ENCODE results near the gene XPC.

The XPC gene

GRCh38 chr3:14210843-14211594, 32.6 kb upstream of the XPC start:
- 3% methylated on average over 4 of the region's 4 CpGs for WGBS
- no peak overlapping the region for H3K9ac ChIP-seq (ENCODE audit: low read length)
- DNase-seq: peak; percentile 75

GRCh38 chr3:14210290-14210688, 31.9 kb upstream of the XPC start:
- no peak overlapping the region for H3K4me2 ChIP-seq (ENCODE audit: low read length, poor library complexity, severe bottlenecking)
- H2BK5ac ChIP-seq (ENCODE audit: low read depth, low read length, poor library complexity, severe bottlenecking): peak overlapping the region; percentile 89
- H4K8ac ChIP-seq (ENCODE audit: low read length): no peak overlapping the region
- no peaks in the 10 kb centered on the region for H3K36me3 ChIP-seq (ENCODE audit: control insufficient read depth in 1 of 2, insufficient read depth in 2 of 2, low read depth in 1 of 2, low read length in 2 of 2)
- peak overlapping the region in 1 of 2 experiments; percentile 74 for H3K18ac ChIP-seq (ENCODE audit: low read depth in 1 of 2, low read length in 2 of 2)
- WGBS: 16% methylated on average over 3 of the region's 3 CpGs
- H3K9me3 ChIP-seq (ENCODE audit: control insufficient read depth, low read length): no peaks in the 10 kb centered on the region
- H3K23ac ChIP-seq (ENCODE audit: low read length in 2 of 2): no peak overlapping the region
- H3K9ac ChIP-seq (ENCODE audit: low read length): no peak overlapping the region
- peak overlapping the region; percentile 38 to 76 for H2BK12ac ChIP-seq (ENCODE audit: low read length in 2 of 2)
- DNase-seq: peak; percentile 48
- peaks cover 13% of the 10 kb centered on the region for H3K4me1 ChIP-seq (ENCODE audit: control insufficient read depth, insufficient read depth, low read depth, low read length)
- H2BK15ac ChIP-seq (ENCODE audit: low read depth, poor library complexity, severe bottlenecking): no peak overlapping the region
- no peak overlapping the region for H3K14ac ChIP-seq (ENCODE audit: low read length in 2 of 2)
- H2AK5ac ChIP-seq (ENCODE audit: low read length, severe bottlenecking): peak overlapping the region; percentile 55
- H3K27ac ChIP-seq (ENCODE audit: low read length, poor library complexity, severe bottlenecking): peak overlapping the region; percentile 92
- H4K91ac ChIP-seq (ENCODE audit: low read length): no peak overlapping the region
- H3K79me1 ChIP-seq (replicated peaks; ENCODE audit: low read length, poor library complexity, severe bottlenecking): no peaks in the 10 kb centered on the region
- no peak overlapping the region for H3K4me3 ChIP-seq (ENCODE audit: insufficient read depth in 1 of 2, low read depth in 1 of 2, low read length in 2 of 2)
- H3K27me3 ChIP-seq (ENCODE audit: control insufficient read depth in 1 of 2, insufficient read depth in 1 of 2, low read length in 2 of 2): no peaks in the 10 kb centered on the region
- H3K4ac ChIP-seq (ENCODE audit: low read depth in 1 of 2, low read length in 2 of 2): no peak overlapping the region
- no peak overlapping the region for H2AFZ ChIP-seq (ENCODE audit: low read depth, low read length)
- H2BK120ac ChIP-seq (ENCODE audit: low read depth, low read length): peak overlapping the region; percentile 92

More at GRCh38 chr3:14210843-14211594, 32.6 kb upstream of the XPC start:
- Histone ChIP-seq H4K91ac (ENCODE audit: low read length) (no peak overlapping the region), H3K9me3 (ENCODE audit: control insufficient read depth, low read length) (no peaks in the 10 kb centered on the region), H2AFZ (ENCODE audit: low read depth, low read length) (no peak overlapping the region), H3K4me3 (ENCODE audit: insufficient read depth in 1 of 2, low read depth in 1 of 2, low read length in 2 of 2) (no peak overlapping the region), H2AK5ac (ENCODE audit: low read length, severe bottlenecking) (peak overlapping the region; percentile 66), H2BK15ac (ENCODE audit: low read depth, poor library complexity, severe bottlenecking) (no peak overlapping the region), H3K4ac (ENCODE audit: low read depth in 1 of 2, low read length in 2 of 2) (peak overlapping the region in 1 of 2 experiments; percentile 64), H2BK5ac (ENCODE audit: low read depth, low read length, poor library complexity, severe bottlenecking) (peak overlapping the region; percentile 99), H3K4me2 (ENCODE audit: low read length, poor library complexity, severe bottlenecking) (no peak overlapping the region), H3K36me3 (ENCODE audit: control insufficient read depth in 1 of 2, insufficient read depth in 2 of 2, low read depth in 1 of 2, low read length in 2 of 2) (no peaks in the 10 kb centered on the region), H3K27ac (ENCODE audit: low read length, poor library complexity, severe bottlenecking) (peak overlapping the region; percentile 92), H2BK120ac (ENCODE audit: low read depth, low read length) (no peak overlapping the region), H3K4me1 (ENCODE audit: control insufficient read depth, insufficient read depth, low read depth, low read length) (peaks cover 15% of the 10 kb centered on the region), H3K18ac (ENCODE audit: low read depth in 1 of 2, low read length in 2 of 2) (peak overlapping the region; percentile 24 to 89), H2BK12ac (ENCODE audit: low read length in 2 of 2) (peak overlapping the region; percentile 69 to 84), H3K23ac (ENCODE audit: low read length in 2 of 2) (no peak overlapping the region), H4K8ac (ENCODE audit: low read length) (no peak overlapping the region), H3K14ac (ENCODE audit: low read length in 2 of 2) (no peak overlapping the region), H3K27me3 (ENCODE audit: control insufficient read depth in 1 of 2, insufficient read depth in 1 of 2, low read length in 2 of 2) (no peaks in the 10 kb centered on the region), H3K79me1 (replicated peaks; ENCODE audit: low read length, poor library complexity, severe bottlenecking) (no peaks in the 10 kb centered on the region)

GRCh38 chr3:14209581-14210289, 31.3 kb upstream of the XPC start:
- Histone ChIP-seq H3K23ac (ENCODE audit: low read length in 2 of 2) (no peak overlapping the region), H2BK5ac (ENCODE audit: low read depth, low read length, poor library complexity, severe bottlenecking) (peak overlapping the region; percentile 96), H3K14ac (ENCODE audit: low read length in 2 of 2) (peak overlapping the region in 1 of 2 experiments; percentile 87), H4K8ac (ENCODE audit: low read length) (peak overlapping the region; percentile 79), H4K91ac (ENCODE audit: low read length) (peak overlapping the region; percentile 92), H3K9ac (ENCODE audit: low read length) (no peak overlapping the region), H3K4me2 (ENCODE audit: low read length, poor library complexity, severe bottlenecking) (no peak overlapping the region), H3K4me3 (ENCODE audit: insufficient read depth in 1 of 2, low read depth in 1 of 2, low read length in 2 of 2) (no peak overlapping the region), H2BK12ac (ENCODE audit: low read length in 2 of 2) (peak overlapping the region; percentile 47 to 76), H2BK15ac (ENCODE audit: low read depth, poor library complexity, severe bottlenecking) (peak overlapping the region; percentile 34), H3K4me1 (ENCODE audit: control insufficient read depth, insufficient read depth, low read depth, low read length) (peaks cover 14% of the 10 kb centered on the region), H3K27ac (ENCODE audit: low read length, poor library complexity, severe bottlenecking) (peak overlapping the region; percentile 92), H3K79me1 (replicated peaks; ENCODE audit: low read length, poor library complexity, severe bottlenecking) (no peaks in the 10 kb centered on the region), H3K36me3 (ENCODE audit: control insufficient read depth in 1 of 2, insufficient read depth in 2 of 2, low read depth in 1 of 2, low read length in 2 of 2) (no peaks in the 10 kb centered on the region), H2BK120ac (ENCODE audit: low read depth, low read length) (peak overlapping the region; percentile 92), H3K18ac (ENCODE audit: low read depth in 1 of 2, low read length in 2 of 2) (peak overlapping the region; percentile 55 to 76), H3K9me3 (ENCODE audit: control insufficient read depth, low read length) (no peaks in the 10 kb centered on the region), H3K4ac (ENCODE audit: low read depth in 1 of 2, low read length in 2 of 2) (peak overlapping the region; percentile 87 to 92), H2AK5ac (ENCODE audit: low read length, severe bottlenecking) (peak overlapping the region; percentile 79), H3K27me3 (ENCODE audit: control insufficient read depth in 1 of 2, insufficient read depth in 1 of 2, low read length in 2 of 2) (no peaks in the 10 kb centered on the region), H2AFZ (ENCODE audit: low read depth, low read length) (no peak overlapping the region)
- peak; percentile 73 for DNase-seq
- WGBS: 46% methylated on average over 12 of the region's 14 CpGs

GRCh38 chr3:14208977-14209394, 30.6 kb upstream of the XPC start:
- Histone ChIP-seq H2AFZ (ENCODE audit: low read depth, low read length) (no peak overlapping the region), H3K27me3 (ENCODE audit: control insufficient read depth in 1 of 2, insufficient read depth in 1 of 2, low read length in 2 of 2) (no peaks in the 10 kb centered on the region), H3K18ac (ENCODE audit: low read depth in 1 of 2, low read length in 2 of 2) (peak overlapping the region; percentile 68 to 76), H4K91ac (ENCODE audit: low read length) (peak overlapping the region; percentile 54), H3K14ac (ENCODE audit: low read length in 2 of 2) (no peak overlapping the region), H2BK120ac (ENCODE audit: low read depth, low read length) (no peak overlapping the region), H3K27ac (ENCODE audit: low read length, poor library complexity, severe bottlenecking) (peak overlapping the region; percentile 92), H3K4ac (ENCODE audit: low read depth in 1 of 2, low read length in 2 of 2) (peak overlapping the region in 1 of 2 experiments; percentile 42), H3K4me3 (ENCODE audit: insufficient read depth in 1 of 2, low read depth in 1 of 2, low read length in 2 of 2) (no peak overlapping the region), H3K23ac (ENCODE audit: low read length in 2 of 2) (no peak overlapping the region), H2BK15ac (ENCODE audit: low read depth, poor library complexity, severe bottlenecking) (no peak overlapping the region), H4K8ac (ENCODE audit: low read length) (no peak overlapping the region), H2BK12ac (ENCODE audit: low read length in 2 of 2) (peak overlapping the region in 1 of 2 experiments; percentile 33), H2AK5ac (ENCODE audit: low read length, severe bottlenecking) (peak overlapping the region; percentile 88), H3K36me3 (ENCODE audit: control insufficient read depth in 1 of 2, insufficient read depth in 2 of 2, low read depth in 1 of 2, low read length in 2 of 2) (no peaks in the 10 kb centered on the region), H3K4me1 (ENCODE audit: control insufficient read depth, insufficient read depth, low read depth, low read length) (peaks cover 19% of the 10 kb centered on the region), H2BK5ac (ENCODE audit: low read depth, low read length, poor library complexity, severe bottlenecking) (no peak overlapping the region), H3K9ac (ENCODE audit: low read length) (no peak overlapping the region), H3K79me1 (replicated peaks; ENCODE audit: low read length, poor library complexity, severe bottlenecking) (no peaks in the 10 kb centered on the region), H3K4me2 (ENCODE audit: low read length, poor library complexity, severe bottlenecking) (no peak overlapping the region), H3K9me3 (ENCODE audit: control insufficient read depth, low read length) (no peaks in the 10 kb centered on the region)
- 0% methylated on average over 4 of the region's 5 CpGs for WGBS
- DNase-seq: peak; percentile 79
